MCF 10A (cell line): ENCODE measurements around the gene TMEM117. TPM values are rescaled to one million over a fixed set of nuclear protein-coding genes. Genes with fewer than 3 reads are reported as not detected.

Experiments
- BruUV-seq: library from RNA; stranded (reverse); fragments of 400-500 nt; replicated peaks from 2 replicates; lab custom pipeline; 2021; lab: Mats Ljungman, UMichigan
- CTCF ChIA-PET: fragments of 300-600 bp; sonication (Branson Sonifier 250); formaldehyde crosslinking; extraction: SDS; loops from one replicate; lab custom pipeline; 2021; ENCODE audit warnings: antibody characterized with exemption, inconsistent platforms; lab: Yijun Ruan, JAX
- POLR2A ChIA-PET: fragments of 300-600, 350-650 bp; sonication (Branson Sonifier 250); formaldehyde crosslinking; extraction: SDS; loops from one replicate; lab custom pipeline; 2020; ENCODE audit warnings: antibody characterized with exemption, inconsistent platforms; lab: Yijun Ruan, JAX
- DNase-seq: peaks from one replicate; pipeline ENCODE4 v3.0.0-alpha.2; 2018; ENCODE audit not compliant: unreplicated experiment
- H3K27ac Mint-ChIP-seq: one replicate; pipeline ENCODE4 v1.8.0; 2022; ENCODE audit warnings: mild to moderate bottlenecking, low read depth, mixed read lengths; ENCODE audit not compliant: unreplicated experiment
- H3K27me3 Mint-ChIP-seq: one replicate; pipeline ENCODE4 v1.8.0; 2022; ENCODE audit warnings: mixed read lengths; ENCODE audit not compliant: insufficient read depth, unreplicated experiment
- H3K36me3 Mint-ChIP-seq: one replicate; pipeline ENCODE4 v1.8.0; 2022; ENCODE audit warnings: mild to moderate bottlenecking, moderate library complexity, mixed read lengths; ENCODE audit not compliant: insufficient read depth, unreplicated experiment
- H3K4me1 Mint-ChIP-seq: one replicate; pipeline ENCODE4 v1.8.0; 2022; ENCODE audit warnings: mixed read lengths; ENCODE audit not compliant: insufficient read depth, unreplicated experiment
- H3K4me3 Mint-ChIP-seq: one replicate; pipeline ENCODE4 v1.8.0; 2022; ENCODE audit warnings: mild to moderate bottlenecking, moderate library complexity, mixed read lengths; ENCODE audit not compliant: unreplicated experiment
- H3K9me3 Mint-ChIP-seq: one replicate; pipeline ENCODE4 v1.8.0; 2022; ENCODE audit warnings: mixed read lengths; ENCODE audit not compliant: unreplicated experiment
- CTCF ChIP-seq: fragments of 200-600 bp; IDR thresholded peaks from one replicate; pipeline ENCODE4 v1.8.0; 2022; ENCODE audit warnings: antibody characterized with exemption, mild to moderate bottlenecking; ENCODE audit not compliant: unreplicated experiment
- intact Hi-C: fragments of 100-400 bp; cut with micrococcal nuclease; formaldehyde crosslinking; loops from 2 replicates; pipeline ENCODE4 v1.14.1; 2022
- total RNA-seq: library from RNA; stranded (reverse); gene quantifications from 2 replicates; pipeline ENCODE4 v1.2.3, GENCODE V29; 2022

The TMEM117 gene
- total RNA-seq, 1 experiment from 2014 or later: 3.2 TPM

- H3K27me3 Mint-ChIP-seq: no peaks in the 10 kb centered on the region
- no TSS peak for BruUV-seq
- H3K27ac Mint-ChIP-seq: no peak overlapping the region
- ChIA-PET CTCF (interaction anchor here (0.7 kb wide), 1 partner anchor 9 kb away, joined by 3 read pairs; no protein-coding TSS in a partner anchor), POLR2A (interaction anchor here (0.7 kb wide), 1 partner anchor 30 kb away, joined by 3 read pairs; no protein-coding TSS in a partner anchor)
- H3K4me3 Mint-ChIP-seq: no peak overlapping the region
- intact Hi-C loops: no loop called here
- no peaks in the 10 kb centered on the region for H3K9me3 Mint-ChIP-seq
- TF ChIP-seq CTCF: no peak
- H3K4me1 Mint-ChIP-seq: no peaks in the 10 kb centered on the region
- DNase-seq: no peak
- no peaks in the 10 kb centered on the region for H3K36me3 Mint-ChIP-seq
These were observed 595.9 kb downstream of the TMEM117 start for GRCh38 chr12:44431647-44432343.

GRCh38 chr12:44433659-44434058 is 597.8 kb downstream of the TMEM117 start:
- Mint-ChIP-seq H3K4me3 (no peak overlapping the region), H3K9me3 (no peaks in the 10 kb centered on the region), H3K27me3 (peaks cover 2% of the 10 kb centered on the region), H3K36me3 (no peaks in the 10 kb centered on the region), H3K4me1 (no peaks in the 10 kb centered on the region), H3K27ac (no peak overlapping the region)
- intact Hi-C loops: no loop called here
- no peak for DNase-seq
- ChIA-PET POLR2A (no interaction called here), CTCF (no interaction called here)
- TF ChIP-seq CTCF: no peak
- BruUV-seq: no TSS peak

GRCh38 chr12:44436756-44437155 is 600.9 kb downstream of the TMEM117 start:
- Mint-ChIP-seq H3K27me3 (peaks cover 20% of the 10 kb centered on the region), H3K4me1 (no peaks in the 10 kb centered on the region), H3K27ac (no peak overlapping the region), H3K36me3 (no peaks in the 10 kb centered on the region), H3K4me3 (no peak overlapping the region), H3K9me3 (no peaks in the 10 kb centered on the region)
- CTCF ChIA-PET: no interaction called here
- intact Hi-C loops: no loop called here
- TF ChIP-seq CTCF: no peak
- POLR2A ChIA-PET: no interaction called here
- no peak for DNase-seq
- no TSS peak for BruUV-seq

Other genes starting within 250 kb of the TMEM117 start
- 15.9 and 26.5 TPM in 2 replicates for gene PUS7L, start 77.3 kb upstream of the TMEM117 start, total RNA-seq
- gene IRAK4, start 77.1 kb upstream of the TMEM117 start, total RNA-seq: 10.1 and 12.2 TPM in 2 replicates
- gene TWF1, start 29.8 kb upstream of the TMEM117 start, total RNA-seq: 104 and 105 TPM in 2 replicates